HG03135 (cell line): ENCODE results near the gene MMP12.

Experiments used
- ATAC-seq: cut with Tn5 transposase; IDR thresholded peaks from one replicate; pipeline ENCODE4 v1.9.1; 2021; ENCODE audit warnings: mild to moderate bottlenecking, moderate library complexity; ENCODE audit not compliant: unreplicated experiment

Gene MMP12

DNA sequence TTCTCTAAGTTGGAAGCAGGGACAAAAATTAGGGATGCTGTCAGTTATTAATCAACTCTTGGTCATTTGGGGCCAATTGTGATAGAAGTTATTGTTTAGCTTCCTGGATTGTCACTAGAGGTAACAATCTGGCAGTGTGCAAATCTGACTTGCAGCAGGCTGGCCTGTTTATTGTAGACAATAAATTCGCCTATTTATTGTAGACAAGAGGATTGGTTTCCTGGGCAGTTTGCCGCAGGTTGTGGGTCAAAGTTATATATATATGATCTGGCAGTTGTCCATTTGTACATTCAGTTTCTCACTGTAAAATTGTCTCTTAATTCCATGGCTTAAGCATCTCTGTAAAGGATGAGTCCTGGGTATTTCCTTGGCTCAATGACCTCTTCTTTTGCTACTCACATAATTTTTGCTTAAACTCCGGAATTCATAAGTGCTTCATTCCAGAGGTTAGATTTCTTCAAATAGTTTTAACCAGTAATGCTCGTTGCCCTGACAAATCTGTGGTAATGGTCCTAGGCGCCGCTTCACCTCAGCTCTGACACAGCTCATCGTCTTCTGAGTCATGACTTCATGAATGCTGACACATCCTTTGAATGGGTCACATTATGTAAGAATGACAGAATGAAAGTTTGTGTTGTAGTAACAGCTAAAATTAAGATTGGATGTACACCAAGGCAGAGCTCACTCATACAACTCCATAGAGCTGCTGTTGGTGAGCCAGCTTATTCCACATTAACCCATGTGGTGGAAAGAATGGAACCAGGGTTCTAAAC, 23.6 kb downstream of the MMP12 start:
- ATAC-seq: no peak

- ATAC-seq: no peak
Observed at GRCh38 chr11:102849311-102849710, 25.5 kb downstream of the MMP12 start.

DNA sequence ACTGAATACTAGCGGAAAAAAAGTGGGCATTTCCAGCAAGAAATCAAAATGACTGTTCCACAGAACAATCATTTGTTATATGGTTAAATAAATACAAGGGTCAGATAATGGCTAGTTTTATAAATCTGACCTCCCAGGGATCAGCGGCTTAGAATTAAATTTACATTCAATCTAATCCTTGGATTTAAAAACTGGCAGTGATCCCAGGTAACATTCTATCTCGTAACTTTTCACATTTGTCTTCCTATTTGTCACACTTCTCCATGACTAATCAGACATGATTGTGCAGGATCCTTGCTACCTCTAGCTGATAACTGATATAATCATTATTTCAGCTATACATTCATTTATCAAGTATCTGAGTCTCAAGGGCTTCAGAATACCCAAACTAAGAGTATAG, 28.5 kb downstream of the MMP12 start:
- no peak for ATAC-seq

GRCh38 chr11:102843489-102843888, 31.3 kb downstream of the MMP12 start, which contains the start of gene MMP3:
TSS of gene MMP3 (minus strand) at chr11:102843609. CDS start at chr11:102843546, 63 bp downstream.
- ATAC-seq: no peak

- no peak for ATAC-seq
Observed at GRCh38 chr11:102842930-102843329, 31.9 kb downstream of the MMP12 start.

DNA sequence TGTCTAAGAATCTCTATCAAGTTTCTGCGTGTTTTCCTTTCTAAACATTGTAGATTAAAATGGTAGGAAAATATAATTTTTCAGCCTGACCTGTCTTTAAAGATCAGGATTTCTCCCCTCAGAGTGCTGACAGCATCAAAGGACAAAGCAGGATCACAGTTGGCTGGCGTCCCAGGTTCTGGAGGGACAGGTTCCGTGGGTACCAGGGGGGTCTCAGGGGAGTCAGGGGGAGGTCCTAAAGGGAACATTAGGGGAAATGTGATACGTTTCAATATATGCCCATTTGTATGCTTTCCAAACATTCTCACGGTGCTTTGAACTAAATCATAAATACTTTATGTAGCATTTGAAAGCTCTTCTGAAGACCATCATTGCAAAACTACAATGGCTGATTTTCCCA, 34.8 kb downstream of the MMP12 start:
- ATAC-seq: no peak

DNA sequence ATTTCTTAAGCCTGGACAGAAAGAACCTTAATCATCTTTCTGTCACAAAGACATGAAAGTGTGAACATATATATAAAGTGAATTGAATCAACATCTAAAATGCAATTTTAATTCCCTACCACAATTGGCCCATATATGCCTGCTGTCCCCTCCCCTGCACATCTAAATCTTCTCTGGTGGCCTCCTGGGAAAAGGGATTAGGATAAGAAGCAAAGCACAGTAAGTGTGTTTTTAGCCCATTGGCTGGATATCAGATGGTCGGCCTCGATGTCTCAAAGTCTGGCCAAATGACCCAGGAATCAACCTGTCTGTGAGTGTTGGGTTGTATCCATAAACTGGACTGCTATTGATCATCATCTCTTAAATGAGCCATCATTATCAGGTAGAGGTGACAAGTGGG, 37.1 kb downstream of the MMP12 start:
- no peak for ATAC-seq

GRCh38 chr11:102837156-102837555, 37.6 kb downstream of the MMP12 start:
- ATAC-seq: no peak

DNA sequence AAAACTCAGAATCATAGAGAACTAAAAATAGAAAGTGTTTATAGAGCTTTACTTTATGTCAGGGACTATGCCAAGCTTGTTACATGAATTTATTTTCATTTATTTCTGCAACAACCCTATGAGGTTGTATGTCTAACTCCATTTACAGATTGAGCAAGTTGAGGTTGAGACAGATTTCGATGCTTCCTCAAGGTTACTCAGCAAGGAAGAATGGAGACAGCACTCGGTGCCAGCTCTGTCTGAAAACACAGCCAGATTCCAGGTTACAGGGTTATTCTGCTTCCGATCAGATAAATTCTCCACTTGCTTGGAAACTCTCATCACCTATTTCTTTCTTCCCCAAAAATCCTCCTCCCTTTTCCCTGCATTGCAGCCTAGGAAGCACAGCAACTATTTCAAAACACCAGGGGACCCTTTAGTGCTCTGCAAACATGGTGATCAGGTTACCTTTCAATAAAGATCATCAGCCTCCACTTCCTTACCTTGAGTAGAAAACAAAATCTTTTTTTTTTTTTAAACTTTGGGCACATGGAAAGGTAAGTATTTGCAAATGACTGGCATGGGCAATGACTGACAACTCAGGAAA, 38.4 kb downstream of the MMP12 start:
- ATAC-seq: no peak

GRCh38 chr11:102833731-102834130, 41.1 kb downstream of the MMP12 start:
- ATAC-seq: no peak

GRCh38 chr11:102832612-102833011, 42.2 kb downstream of the MMP12 start:
- ATAC-seq: no peak

DNA sequence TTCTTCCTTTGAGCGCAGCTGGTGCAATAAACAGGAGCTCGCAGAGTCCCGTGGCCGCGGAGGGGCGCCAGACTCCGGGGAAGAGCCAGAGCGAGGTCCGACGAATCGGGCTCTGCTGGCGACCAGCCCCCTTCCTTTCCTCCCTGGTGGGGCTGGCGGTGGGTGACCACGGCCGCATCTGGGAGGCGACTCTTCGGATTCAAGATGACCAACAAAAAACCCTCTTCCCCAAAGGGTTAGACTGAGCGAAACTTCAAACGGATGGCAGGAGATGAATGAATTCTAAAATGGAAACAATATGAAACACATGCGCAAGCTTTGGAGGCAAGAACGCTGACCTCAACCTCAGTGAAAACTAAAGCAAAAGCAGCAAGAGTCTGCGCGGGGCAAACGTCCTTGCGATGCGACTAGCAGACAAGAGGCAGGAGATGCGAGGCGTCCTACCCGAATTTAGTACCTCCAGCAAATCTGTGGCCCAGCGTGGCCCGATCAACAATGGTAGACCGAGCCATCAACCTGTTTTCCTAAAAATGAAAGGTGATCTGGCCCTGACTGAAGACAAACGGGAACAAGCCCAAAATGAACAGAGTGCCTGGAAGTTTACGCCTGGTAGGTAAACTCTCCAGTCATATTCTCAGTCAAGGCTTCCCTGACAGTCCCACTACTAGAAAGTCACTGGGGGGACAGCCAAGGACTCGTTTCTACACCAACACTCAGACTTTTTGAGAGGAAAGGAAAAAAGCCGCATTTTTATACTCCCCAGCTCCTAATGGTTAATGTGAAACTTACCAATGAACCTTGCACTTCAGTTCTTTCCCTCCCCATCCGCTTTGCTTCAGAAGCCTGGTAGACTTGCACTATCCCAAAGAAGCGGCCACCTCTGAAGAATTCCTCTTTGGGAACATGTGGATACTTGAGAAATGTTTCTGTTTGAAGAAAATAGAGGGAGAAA, 43.0 kb downstream of the MMP12 start:
- no peak for ATAC-seq

DNA sequence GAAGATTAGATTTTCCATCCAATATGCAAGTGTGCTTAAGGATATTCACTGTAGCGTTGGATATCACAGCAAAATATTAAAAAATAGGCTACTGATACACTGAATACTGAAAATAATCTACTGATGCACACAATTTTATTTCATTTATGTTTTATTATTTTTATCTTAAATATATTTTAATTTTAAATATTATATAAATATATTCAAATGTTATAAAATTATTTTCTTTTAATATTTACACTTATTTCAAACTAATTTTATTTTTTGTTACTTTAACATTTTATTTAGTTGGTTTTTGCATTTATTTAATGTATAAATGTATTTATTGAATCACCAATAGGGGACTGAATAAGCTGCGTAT, 43.7 kb downstream of the MMP12 start:
- ATAC-seq: no peak

DNA sequence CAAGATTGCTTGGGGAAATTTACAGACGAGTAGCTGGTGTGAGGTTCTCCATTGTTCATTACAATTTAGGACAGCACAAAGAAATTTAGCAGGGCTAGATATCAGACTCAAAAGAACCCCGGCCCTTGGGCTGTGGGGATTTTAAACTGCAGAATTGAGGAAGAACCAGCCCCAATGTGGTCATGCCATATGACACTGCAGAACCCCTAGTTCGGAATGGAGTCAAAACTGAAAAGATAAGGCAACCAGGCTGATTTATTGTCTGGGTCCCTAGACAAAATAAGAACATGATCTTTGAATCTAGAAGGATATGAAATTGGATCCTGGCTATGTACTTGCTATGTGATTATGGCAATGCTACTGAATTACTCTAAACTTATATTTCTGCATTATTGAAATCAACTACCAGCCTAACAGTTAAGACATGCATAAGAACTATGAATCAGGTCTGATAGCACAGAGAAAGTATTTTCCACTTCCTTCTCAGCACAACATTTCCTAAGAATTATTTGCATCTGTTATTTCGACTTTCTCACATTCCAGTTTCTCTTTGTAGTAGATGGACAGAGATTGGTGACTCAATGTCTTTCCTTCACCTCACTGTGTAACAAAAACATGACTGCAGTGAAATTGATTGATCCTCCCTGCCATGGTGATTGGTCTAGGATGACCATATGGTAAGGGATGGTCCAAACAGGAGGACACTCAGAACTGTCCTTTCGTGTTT, 44.6 kb downstream of the MMP12 start:
- ATAC-seq: no peak

- no peak for ATAC-seq
Observed at GRCh38 chr11:102829316-102830000, 45.3 kb downstream of the MMP12 start.

DNA sequence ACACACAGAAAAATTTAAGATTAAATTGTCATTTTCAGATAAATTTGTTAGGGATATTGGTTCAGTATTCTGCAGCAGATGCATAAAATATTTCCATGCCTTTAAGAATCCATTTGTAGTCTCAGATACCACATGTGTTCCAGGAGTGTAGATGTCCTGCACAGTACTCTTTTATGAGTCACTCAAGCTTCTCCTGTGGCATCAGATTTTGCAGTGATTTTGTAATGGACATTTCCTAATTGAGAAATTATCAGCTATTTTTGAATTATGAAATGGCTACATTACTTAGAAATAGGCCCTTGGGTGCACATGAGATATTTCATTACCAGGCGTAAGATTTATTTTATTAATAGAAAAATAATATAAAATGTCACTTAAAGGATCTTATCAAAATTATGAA, 50.2 kb downstream of the MMP12 start:
- ATAC-seq: no peak

DNA sequence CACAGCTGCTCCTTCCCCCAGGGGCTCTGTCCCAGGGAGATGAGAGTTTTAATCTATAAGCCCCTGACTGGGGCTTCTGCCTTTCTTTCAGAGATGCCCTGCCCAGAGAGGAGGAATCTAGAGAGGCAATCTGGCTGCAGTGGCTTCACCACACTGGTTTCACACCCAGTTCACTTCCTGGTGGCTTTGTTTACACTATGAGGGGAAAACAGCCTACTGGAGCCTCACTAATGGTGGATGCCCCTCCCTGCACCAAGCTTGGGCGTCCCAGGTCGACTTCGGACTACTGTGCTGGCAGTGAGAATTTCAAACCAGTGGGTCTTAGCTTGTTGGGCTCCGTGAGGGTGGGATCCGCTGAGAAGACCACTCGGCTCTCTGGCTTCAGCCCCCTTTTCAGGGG, 55.3 kb downstream of the MMP12 start:
- ATAC-seq: no peak

DNA sequence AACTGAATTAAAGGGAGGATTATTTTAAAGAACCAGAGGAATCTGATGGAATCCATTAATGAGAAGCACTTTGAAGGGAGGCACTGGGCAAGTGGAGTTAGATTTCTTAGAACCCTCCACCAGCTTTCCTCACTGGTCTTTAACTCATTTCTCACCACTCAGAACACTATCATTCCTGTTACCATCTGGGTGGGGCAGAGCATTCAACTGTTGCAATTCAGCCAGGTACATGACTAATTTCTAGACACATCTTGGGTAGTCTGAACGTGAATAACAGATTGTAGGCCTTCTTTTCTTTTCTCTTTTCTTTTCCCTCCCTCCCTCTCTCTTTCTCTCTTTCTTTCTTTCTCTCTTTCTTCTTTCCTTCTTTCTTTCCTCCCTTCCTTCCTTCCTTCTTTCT, 61.3 kb downstream of the MMP12 start:
- no peak for ATAC-seq
